Muscle of arm (tissue), 12 donors: Measurements from ENCODE around the gene KIRREL3. TPM values are rescaled to one million over a fixed set of nuclear protein-coding genes. Genes with fewer than 3 reads are reported as not detected.

ENCODE experiments used
- DNase-seq: peaks from one replicate; pipeline ENCODE4 v3.0.0-alpha.2; 2013
- polyA plus RNA-seq, 12 donors: library from polyadenylated mRNA; unstranded; fragments of 120-200 nt; gene quantifications; one replicate each; pipeline ENCODE4 v1.2.1, GENCODE V29; 2013; ENCODE audit not compliant: insufficient read length in 12 of 12

The KIRREL3 gene
- polyA plus RNA-seq, 12 donors = 0.43 to 2.4 (median 1.0) TPM; not detected in 2

DNA sequence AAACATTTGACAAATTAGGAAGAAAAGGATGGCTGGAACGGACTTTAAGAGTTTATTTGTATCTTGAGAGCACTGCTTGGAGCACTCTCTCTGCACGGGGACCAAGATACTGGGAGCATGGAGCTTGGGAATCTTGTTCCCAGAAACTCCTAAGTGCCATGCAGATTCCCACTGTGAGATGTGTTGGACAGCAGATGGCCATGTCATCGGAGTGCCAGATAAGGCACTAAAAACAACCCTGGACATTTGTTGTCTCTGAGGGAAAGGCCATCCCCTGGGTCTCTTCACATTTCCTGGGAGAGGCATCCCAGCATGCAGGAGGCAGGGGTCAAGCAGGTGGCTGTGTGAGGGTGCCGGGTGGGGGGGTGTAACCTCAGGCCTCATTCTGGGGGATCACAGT, 2.9 kb downstream of the KIRREL3 start:
- DNase-seq = no peak

DNA sequence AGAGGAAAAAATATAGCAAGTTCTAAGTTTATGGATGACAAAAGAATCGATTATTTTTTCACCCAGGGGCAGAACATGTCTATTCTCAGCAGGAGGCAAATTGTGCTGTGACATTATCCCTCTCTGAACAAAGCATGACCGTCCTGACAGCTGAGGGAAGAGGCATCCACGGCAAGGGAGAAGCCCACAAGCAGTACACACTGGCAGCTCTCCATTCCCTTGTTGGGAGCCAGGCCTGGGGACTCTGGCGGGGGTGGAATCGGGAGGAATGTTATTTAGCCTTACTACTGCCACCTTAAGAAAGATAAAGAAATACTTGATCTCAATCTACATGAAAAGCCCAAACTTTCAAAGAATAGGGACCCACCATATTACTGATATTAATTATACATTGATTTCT, 3.4 kb downstream of the KIRREL3 start:
- no peak for DNase-seq

DNA sequence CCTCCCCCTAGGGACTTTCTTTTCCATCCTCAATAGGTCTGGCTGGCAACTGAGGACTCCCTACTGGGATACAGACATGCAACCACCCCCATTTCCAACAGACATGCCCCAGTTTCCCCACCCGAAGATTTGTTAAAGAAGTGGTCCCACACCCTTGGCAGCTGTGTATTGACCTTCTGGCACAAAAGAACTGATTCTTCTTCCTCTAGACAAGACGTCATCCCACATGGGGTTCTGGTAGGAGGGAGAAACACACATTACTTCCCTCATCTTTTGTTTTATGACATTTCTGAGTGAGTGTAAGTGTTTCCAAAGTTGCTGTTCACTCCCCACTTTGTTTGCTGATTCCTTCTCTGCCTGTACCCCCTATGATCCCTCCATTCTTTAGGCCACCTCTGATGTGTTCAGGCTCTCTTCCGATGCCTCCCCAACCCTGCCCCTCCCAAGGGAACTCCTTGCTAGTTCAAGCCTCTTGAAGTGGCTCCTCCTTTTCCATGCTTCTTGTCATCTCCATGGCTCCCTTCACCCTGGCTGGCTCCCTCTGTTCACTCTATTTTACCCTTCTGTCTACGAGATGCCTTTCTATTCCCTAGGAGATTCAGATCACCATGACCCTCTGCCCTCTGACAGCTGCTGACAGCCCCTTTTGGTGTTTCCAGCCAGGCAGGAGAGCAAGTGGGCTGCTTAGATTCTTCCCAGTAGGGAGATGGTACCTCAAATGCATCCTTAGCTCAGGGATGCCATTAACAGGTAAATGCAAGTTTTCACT, 4.3 kb downstream of the KIRREL3 start:
- DNase-seq = no peak

DNA sequence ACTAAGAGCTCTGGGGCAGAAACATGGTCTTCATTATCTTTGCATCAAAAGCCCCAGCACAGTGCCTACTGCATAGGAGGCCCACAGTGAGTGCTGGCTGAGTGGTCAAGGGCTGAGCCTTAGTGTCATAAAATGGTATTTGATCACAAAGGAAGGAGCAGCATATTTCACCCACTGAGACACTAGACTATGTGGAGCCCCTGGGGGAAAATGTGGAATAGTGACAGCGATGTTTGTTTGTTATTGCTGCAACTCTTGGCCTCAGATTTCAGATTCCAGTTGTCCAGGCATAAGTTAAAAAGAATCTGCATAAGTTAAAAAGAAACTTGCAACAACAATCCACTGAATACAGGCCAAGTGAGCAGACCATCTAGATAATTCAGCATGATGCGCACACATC, 7.0 kb downstream of the KIRREL3 start:
- no peak for DNase-seq

DNA sequence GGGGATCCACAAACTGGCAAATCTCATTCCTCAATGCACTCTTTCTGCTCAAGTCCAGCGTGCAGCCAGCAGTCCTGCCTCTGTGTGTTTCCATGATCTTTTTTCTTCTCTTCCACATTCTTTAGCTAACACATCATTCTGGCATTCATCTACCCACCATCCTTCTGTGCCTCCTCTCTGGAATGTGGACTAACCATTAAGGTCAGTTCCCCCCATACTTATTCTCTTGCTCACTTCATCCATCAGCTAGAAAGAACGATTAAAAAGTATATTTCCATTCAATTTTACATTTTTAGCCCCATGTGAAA, 7.8 kb downstream of the KIRREL3 start:
- DNase-seq = no peak

DNA sequence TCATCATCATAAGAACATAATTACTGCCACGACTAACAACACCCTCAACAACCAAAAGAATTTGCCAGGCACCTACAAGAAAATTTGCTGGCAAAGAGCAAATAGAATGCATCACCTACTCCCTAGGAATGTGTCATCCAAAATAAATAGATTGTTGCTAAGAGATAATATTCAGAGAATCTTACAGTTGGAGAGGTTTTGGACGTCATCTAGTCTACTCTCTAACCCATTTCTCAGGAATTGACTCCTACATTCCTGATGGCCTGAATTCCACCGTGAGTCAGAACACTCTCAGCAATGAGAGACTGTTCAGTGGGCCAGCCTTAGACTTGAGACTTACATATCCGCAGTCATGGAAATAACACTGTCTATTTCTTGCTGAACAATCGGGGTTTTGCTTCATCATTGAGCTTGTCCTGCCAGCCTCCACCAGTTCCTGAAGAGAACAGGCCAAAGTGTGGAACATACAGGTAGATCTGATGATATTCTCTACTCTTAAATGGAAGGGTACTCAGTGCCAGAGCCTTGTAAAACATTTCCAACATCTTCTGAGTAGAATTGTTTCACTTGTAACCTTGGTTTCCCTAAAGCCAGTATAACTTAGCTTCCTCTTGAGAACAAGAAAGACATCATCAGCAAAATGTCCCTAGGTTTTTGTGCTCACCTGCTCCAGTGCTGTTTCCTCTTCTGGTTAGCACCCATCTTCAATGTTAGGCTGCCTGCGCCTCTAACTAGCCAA, 8.3 kb downstream of the KIRREL3 start:
- no peak for DNase-seq

DNA sequence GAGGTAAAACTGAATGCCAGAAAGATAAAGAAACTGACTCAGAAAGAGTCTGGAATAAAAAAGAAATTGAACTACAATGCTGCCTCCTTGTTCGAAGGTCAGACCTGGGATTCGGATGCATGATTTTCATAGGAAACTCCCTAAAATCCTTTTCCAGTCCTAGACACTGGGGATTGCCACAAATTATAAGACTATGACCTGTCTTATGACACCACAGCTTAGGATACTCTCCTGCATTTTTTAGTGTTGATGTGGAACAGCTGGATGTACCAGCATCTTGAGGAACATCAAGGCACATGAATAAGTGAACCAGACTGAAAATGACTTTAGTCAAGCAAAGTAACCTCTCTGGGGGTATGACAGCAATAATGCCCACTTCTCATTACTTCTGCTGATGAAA, 9.0 kb downstream of the KIRREL3 start:
- no peak for DNase-seq

DNA sequence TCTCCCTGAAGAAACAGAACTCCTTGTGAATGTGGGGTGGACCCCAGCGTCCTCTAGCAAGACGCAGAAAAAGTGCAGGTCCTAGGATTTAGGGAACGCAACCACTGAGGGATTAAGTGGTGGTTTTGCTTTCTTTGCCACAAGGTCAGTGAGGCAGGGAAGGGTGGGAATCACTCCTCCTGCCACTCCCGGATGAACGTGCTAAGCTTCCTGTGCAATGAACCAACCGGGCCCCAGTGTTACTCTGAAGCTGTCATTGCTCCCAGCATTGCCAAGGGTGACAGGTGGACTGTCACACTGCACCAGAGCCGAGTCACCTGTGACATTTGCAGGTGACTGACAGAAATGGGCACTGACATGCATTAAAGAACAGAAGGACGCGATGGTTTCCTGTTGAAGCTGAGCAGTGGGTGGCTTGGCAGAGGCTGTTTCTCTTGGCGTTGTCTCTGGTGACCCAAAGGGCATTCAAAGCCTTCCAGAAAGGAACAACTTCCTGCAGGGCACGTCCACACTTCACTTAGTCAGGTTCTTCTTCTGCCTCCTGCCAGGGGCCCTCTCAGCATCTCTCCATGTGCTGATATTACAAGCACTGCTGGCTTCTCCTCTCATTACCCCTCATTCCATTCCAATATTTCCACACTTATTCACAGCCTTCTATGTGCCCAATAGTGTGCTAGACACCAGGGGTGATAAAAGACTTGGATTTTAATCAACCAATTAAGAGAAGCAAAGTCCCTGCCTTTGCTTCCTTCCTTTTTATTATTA, 9.7 kb downstream of the KIRREL3 start:
- DNase-seq = no peak

DNA sequence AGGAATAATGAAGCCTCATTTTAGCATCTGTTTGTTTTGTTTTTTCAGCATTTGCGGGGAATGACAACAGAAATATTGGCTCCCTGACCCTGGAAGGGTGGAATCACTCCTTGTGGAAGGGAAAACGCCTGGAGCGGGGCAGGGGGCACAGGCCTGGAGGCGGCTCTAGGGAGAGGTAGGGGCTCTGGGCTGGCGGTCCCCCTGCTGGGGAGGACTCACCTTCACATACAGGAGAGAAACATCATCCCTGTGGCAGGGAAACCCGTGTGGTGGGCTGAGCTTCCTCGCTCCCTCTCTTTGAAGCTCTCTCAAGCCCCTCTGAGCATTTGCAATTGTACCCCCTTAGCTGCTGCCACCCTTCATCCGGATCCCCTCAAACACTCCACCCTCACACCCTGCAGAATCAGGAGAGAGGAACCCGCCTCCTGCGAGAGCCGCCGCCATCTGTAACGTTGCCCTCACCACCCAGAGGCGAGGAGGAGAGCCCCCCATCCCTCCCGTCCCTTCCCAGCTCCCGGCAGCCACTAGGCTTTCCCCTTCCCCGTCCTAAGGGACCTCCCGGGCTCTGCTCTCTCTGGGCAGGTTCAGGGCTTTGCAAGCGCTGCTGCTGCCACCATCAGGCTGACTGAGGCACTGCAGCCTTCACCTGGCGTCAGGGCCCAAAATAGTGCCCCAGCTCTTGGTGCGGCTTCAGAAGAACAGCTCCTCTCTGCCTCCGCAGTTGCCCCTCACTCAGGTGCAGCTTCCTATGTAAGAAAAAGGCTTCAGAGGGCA, 10.4 kb downstream of the KIRREL3 start:
- peak; percentile 66 for DNase-seq

DNA sequence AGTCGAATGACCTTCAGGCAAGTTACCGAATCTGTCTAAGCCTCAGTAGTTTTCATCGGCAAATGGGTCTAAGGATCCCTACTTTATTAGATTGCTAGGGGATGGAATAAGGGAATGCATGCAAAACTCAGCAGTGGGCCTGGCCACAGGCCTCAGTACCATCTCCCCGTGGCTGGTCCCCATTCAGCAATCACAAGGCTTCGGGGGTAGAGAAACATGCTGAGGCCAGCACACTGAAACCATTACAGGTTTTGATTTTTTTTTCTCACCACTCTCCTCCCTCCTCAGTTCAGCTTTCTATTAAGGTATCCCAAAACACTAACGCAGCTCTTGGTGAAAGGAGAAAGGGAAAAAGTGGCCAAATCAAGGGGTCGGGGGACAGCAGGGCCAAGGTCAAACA, 11.9 kb downstream of the KIRREL3 start:
- no peak for DNase-seq

DNA sequence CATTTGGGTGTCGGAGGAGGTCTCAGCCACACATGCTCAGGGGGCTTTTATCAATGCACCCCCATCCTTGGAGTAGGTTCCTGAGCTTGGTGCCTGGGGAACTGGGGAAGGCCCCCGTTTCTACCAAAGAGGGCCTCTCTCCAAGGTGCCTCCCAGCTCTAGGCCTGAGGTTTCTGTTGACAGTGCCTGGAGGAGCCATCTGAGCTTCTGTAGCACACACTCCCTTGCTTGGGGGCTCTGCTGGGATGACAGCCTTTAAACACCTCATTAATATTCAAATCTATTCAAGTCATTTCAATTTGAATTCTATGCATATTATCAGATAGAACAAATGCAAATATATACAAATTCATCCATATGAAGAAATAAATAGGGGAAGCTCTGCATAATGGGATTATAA, 18.9 kb downstream of the KIRREL3 start:
- no peak for DNase-seq

DNA sequence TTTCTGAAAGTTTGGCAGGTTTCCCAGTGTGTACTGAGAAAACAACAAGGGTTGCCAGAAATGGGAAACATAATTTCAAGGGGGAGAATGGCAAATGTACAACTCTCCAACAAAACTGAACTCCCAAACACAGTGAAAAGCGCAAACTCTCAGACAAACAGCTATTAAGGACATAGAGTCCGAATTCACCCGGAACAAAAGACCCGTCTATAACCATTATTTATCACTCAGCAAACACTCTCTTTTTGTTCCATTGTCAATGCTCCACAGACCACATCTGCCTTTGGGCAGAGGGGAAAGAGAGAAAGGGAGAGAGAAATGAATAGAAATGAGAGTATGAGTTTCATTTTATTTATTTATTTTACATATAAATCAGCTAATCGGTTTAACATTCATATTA, 21.7 kb downstream of the KIRREL3 start:
- no peak for DNase-seq

DNA sequence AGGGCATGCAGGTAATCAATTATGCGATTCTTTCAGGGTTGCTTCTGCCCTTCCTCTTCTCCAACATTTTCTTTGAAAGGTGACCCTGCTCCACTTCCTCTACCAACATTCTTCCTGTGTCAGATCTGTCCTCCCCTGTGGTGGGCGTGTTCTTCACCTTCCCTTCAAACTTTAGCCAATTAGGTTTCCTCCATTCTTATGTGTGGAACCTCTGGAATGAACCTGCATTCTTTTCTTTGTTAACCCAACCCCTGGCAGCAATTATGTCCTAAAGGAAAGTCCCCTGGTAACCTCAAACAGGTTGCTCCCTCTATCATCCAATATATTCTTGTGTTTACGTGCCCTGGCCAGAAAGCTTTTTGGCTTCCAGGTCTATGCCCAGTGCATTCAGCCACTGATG, 22.4 kb downstream of the KIRREL3 start:
- DNase-seq = no peak

DNA sequence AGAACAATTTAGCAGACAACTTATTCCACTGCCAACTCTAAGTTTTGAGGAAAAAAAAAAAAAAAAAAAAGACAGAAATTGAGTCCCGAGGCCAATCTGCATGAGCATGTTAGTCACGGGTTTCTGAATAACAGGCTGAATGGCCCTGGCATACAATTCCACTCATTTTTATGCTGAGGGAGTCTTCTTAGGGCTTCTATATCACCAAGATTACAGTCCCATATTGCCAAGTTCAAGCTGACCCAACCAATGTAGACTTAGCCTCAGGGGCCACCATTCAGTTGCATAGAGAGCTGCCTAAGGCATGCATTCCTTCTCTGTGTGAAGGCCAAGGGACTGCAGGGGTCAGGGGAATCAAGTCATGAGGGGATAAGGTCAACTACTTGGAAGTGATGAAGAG, 27.5 kb downstream of the KIRREL3 start:
- no peak for DNase-seq

DNA sequence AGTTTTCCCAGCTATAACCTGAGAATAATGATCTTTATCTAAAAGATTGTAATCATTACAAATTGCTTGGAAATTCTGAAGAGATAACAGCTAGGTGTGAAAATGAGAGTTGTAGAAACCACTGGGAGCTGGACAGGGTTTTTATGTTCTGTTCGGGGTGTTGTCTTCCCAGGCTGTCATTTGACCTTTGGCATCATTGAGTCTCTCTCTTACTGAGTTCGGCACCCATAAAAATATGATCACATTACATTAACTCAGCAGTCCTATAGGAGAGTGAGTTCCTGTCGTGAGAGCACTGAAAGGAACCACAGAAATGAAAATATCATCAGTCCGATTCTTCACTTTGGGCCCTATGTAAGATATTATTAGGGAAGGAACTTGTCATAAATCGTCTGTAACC, 29.3 kb downstream of the KIRREL3 start:
- no peak for DNase-seq

DNA sequence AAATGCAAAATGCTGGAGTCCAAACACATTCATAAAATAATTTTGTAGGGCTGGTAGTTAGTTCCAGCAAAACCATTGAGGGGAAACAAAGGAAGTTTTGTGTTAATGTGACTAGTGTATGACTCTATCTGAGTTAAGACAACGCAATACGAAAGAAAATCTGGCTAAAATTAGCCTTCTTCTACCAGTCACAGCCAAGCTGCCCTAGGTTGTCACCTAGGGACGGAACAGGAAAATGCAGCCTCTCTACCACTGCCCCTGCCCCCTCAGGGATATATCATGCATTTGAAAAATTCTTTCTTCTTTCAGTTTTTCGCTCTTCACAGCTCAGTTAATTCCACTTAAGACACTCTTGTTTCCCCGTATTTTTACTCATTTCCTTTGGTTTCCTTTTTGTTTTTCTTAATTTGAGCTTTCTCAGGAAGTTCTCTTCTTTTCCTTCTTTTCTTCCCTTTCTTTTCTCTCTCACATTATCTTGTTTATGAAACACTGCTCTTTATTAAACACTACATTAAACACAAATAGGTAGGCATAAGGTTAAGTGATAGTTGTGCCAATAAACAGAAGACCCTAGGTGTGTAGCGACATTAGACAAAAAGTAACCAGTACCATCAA, 30.6 kb downstream of the KIRREL3 start:
- no peak for DNase-seq

DNA sequence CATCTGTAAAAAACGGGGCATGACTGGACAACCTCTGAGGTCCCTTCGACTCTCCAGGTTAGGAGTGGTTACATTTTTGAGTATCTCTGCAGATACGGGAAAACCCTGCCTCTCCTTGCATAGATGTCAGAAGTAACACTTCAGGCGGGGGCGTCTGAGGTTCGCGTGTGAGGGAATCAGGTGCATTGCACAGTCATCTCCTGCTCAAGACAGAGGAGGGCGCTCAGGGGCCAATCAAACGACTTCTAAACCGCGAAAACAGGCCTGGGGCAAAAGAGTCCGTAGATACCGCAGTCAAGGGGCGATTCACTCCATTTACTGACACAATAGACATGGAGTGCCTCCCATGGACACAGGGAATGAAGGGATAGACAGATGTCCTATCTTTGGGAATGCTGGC, 31.7 kb downstream of the KIRREL3 start:
- no peak for DNase-seq

DNA sequence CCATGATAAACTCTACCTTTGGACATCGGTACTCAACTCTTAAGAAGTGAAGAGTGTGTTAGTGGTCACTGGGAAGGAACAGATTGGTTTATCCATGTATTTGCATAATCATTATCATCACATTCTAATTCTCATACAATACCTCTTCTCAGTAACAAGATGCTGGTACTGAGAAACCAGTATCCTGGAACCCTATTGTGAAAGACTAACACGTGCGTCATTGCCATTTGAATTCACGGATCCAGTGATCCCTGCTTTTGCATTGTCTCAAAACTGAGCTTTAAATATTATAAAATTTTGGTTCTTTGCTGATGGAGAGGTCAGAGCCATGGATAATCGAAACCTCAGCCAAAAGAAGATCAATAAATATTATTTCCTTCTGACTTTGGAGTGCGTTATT, 35.2 kb downstream of the KIRREL3 start:
- no peak for DNase-seq

DNA sequence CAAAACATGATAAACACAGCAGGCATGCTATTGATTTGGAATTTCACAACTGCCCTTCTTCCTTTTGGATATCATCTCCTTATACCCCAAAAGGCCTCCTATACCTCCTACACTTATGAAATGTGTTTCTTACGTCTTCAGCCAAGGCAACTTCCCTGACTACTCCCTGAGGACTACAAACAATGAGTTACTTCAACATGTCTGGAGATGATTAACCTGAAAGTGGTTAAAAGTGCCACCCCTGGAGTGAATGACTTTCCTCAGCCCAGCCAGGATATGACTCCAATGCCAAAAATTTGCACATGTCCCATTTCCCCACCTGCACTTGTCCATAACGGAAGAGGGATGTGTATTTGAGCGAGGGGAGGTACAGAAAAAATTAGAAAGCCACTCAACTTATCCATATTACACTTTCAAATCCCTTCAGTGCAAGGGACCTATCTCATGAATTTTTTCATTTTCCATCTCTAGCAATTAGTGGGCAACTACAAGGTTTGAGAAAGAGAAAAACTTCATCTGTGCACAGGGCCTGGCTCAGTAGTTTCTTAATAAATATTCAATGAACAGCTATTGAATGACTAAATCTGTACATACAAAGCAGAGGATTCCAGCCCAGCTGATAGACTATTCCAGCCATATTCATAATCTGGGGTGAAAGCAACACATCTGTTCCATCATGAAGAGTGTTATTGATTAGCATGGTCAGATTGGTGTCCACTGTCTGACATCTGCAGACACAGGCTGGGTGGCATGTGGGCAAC, 36.8 kb downstream of the KIRREL3 start:
- DNase-seq = no peak

DNA sequence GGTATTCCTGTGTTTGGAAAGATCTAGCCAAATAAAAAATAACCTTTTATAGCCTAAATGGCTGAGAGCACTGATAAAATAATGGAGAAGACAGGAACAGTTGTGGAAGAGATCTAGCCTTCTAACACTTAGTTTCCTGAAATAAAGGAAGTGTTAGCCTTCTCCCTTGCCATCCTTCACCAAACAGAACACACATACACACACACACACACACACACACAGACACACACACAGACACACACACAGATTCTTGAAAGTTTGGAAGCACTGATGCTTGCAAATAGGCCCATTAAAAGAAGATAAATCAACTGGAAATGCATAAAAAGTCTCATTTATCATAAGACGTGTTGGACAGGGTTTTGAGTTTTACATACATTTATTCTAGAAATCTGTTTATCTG, 37.5 kb downstream of the KIRREL3 start:
- no peak for DNase-seq

DNA sequence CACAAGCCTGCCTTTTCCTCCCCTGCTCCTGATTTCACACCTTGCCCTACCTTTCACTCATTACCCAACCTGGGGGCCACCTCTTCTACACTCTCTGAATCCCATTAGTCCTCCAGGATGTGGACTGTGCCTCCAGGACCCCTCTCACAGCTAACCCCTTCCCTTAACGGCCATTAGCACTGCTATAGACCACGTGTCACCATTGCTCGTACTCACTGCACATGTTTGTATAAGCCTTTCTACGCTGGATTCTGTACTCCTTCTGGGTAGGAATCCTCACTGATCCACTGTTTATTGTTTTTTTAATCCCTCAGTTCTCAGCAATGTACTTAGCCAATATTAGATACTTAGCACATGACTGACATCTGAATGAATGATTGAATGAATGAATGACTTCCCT, 40.9 kb downstream of the KIRREL3 start:
- DNase-seq = no peak
